Measurements from ENCODE around the gene SLC66A2.

SLC66A2 gene

DNA sequence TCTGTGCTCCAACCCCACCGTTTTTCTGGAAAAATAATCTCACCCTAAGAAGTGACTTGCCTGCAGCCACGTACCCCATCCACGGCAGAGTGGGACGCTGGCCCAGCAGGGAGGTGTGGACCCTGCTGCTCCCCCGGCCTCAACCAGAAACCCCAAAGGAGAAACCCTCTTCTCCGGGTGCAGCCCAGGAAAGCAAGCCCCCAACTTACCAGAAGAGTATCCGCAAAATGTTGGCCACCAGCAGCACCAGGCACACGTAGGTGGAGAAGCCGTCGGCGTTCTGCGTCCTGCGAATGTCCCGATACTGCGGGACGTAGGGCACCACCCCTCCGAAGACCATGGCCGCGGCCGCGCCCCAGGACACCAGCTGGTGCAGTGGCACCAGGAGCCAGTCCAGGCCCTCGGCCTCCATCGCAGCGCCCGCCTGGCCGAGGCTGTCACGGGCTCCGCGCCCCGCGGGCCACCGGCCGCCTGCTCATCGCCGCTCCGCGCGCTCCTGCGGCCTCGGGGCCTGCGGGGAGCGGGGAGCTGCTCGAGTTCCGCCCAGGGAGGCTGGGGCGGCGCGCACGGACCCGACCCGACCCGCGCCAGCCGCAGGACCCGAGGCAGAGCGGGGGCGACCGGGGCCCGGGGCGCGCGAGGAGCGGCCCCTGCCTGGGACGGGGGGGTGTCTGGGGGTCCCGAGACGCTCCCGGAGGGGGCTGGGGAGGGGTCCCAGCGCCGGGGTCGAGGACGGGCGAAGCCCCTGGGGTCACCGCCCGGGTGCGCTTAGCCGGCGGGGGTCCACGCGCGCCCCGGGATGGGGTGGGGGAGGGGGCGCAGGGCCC, 725 bp downstream of the SLC66A2 start:
- no peak for DNase-seq (ENCODE audit: low read depth)

DNA sequence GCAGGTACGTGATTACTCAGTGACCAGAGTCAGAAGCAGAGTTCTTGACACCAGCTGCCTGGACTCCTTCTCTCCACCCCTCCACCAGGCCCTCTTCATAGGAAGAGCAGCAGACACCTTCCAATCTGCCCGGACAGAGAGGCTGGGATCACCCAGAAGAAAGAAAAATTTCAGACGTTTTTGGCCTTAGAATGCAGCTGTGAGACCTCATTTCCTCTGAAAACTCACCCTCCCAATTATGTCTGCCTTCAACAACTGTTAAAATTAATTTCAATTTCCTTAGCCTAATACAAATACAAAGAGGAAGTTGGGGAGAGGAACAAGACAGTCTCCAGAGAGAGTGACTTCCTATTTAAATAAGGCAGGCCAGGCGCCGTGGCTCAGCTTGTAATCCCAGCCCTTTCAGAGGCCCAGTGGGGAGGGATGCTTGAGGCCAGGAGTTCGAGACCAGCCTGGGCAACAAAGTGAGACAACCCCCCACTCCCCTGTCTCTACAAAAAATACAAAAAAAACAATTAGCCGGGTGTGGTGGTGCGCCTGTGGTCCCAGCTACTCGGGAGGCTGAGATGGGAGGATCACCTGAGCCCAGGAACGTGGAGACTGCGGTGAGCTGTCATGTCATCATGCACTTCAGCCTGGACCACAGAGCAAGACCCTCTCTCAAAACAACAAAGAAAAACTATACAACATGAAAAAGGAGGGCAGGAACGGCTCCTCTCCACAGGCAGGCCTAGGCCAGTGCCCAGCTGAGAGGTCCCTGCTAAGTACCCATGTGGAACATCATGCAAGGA, 1.6 kb downstream of the SLC66A2 start:
- no peak for DNase-seq (ENCODE audit: low read depth)

GRCh38 chr18:79948719-79949411, 2.6 kb downstream of the SLC66A2 start:
- no peak for DNase-seq (ENCODE audit: low read depth)

GRCh38 chr18:79947881-79948610, 3.4 kb downstream of the SLC66A2 start:
- no peak for DNase-seq (ENCODE audit: low read depth)

GRCh38 chr18:79947054-79947755, 4.2 kb downstream of the SLC66A2 start:
- no peak for DNase-seq (ENCODE audit: low read depth)

- DNase-seq (ENCODE audit: low read depth) = no peak
These were observed 6.1 kb downstream of the SLC66A2 start for GRCh38 chr18:79945118-79946042.

DNA sequence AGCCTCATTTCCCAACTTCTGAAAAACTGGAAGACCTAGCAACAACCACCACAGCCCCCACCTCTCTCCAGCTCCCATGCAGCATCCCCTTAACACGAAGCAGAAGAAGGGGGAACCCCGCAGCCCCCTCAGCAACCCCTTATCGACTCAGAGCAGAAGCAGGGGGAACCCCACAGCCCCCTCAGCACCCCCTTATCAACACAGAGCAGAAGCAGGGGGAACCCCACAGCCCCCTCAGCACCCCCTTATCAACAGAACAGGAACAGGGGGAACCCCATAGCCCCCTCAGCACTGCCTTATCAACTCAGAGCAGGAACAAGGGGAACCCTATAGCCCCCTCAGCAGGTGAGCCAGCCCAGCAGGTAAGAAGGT, 6.7 kb downstream of the SLC66A2 start:
- no peak for DNase-seq (ENCODE audit: low read depth)

DNA sequence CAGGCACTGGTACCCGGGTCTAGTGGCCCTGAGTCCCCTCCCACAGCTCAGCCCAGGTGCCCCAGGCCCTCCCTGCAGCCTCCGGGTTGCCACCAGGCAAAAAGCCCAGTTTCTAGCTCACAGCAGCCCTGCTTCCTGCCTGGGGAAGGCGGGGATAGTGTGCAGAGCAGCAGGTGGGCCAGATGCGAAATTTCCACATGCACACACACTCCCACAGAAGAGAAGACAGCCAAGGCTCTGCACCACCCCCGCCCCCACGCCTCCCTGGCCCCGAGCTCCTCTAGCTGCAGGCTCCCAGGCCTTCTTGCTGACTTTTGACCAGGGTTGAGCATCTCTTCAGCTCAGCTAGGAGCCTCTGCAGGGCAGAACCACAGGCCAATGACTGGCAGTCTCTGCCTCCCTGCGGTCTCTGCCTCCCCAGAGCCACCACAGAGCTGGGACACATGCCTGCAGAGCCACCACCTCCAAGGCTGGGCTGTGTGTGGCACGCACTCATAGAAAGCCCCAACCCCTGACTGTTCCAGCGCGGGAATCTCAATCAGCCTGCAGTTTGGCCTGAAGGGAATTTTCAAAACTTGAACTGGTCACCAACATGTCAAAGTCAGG, 7.2 kb downstream of the SLC66A2 start:
- no peak for DNase-seq (ENCODE audit: low read depth)

DNA sequence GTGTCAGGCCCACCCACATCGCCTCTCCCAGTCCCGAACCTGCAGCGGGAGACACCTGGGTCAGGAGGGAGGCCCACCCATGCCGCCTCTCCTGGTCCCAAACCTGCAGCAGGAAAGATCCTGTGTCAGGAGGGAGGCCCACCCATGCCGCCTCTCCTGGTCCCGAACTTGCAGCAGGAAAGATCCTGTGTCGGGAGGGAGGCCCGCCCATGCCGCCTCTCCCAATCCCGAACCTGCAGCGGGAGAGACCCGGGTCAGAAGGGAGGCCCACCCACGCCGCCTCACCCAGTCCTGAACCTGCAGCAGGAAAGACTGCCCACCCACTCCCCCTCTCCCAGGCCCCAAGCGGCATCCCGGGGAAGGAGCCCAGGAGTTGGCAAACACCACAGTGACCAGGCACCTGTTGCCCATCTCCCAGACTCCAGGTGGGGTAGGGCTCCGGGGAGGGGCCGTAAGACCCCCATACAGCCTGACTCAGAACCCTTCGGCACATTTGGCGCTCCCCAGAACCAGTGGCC, 7.8 kb downstream of the SLC66A2 start:
- no peak for DNase-seq (ENCODE audit: low read depth)

DNA sequence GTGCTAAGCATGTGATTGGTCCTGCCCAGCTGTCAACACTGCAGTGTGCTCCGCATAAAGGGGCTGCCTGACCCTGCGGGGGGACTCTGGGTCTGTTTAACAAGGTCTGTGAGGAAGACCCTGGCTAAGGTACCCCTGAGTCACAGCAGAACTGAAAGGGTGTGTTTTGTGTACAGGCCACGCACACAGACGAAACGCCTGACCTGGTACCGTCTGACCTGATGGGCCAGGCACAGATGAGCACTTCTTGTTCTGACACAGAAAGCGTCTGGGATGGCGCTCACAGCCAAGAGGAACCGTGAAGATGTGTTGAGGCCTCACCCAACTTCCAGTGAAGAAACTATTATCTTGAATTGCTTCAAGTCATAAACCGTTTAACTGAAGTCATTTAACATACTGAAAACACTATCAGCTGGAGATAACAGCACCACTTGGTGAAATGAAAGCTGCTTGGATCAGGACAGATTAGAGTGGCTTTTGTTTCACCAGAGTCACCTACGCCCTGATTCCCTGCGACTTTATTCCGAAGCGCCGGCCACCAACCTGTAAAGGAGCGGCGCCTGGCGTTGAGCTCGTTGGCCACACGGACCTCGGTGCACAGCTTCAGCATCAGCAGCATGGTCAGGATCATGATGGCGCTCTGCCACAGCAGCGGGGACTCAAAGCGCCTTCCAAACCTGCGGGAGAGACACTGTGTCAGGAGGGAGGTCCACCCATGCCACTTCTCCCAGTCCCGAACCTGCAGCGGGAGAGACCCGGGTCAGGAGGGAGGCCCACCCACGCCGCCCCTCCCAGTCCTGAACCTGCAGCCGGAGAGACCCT, 8.5 kb downstream of the SLC66A2 start:
- no peak for DNase-seq (ENCODE audit: low read depth)

DNA sequence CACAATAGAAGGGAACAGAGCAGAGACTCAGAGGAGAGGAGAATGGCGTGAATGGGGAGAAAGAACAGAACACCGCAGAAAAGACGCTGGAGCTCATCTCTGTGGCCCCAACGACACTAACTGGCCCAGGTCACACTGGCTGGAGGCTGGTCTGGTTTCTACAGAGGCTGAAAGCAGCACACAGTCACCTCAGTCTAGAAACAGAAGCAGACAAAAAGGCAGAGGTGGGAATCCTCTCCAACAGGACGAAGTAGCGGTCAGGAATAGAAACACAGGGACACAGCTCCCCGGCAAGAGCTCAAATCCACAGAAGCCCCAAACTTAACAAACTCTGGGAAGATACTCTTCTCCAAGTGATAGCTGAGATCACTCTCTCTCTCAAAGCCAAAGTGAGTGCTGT, 9.2 kb downstream of the SLC66A2 start:
- no peak for DNase-seq (ENCODE audit: low read depth)

DNA sequence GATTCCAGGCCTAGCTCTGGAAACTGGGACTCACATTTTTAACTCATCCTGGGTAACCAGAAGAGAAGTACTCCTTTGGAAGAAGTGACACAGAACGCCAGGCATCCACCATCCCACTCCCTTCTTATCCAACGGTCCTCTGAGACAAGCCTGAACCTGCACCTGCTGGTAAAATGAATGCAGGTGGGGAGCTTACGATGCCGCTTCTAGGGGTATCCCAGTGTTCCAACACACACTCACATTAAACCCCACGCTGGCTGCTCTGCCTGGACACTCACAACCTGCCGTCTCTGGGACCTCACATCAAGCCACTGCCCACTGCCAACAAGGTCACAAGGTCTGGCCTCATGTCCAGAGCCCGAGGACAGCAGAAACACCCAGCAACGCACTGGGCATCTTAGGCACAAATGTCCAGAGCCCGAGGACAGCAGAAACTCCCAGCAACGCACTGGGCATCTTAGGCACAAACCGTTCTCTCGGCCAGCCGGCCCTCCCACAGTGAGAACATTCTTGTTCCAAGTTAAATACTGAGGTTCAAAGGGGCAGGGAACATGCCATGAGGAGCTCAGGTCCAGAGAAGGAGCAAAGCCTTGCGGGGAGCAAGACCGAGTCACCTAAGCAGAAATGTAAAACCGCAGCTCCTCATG, 9.9 kb downstream of the SLC66A2 start:
- no peak for DNase-seq (ENCODE audit: low read depth)

- DNase-seq (ENCODE audit: low read depth) = no peak
These were observed 10.5 kb downstream of the SLC66A2 start for GRCh38 chr18:79940814-79941472.

DNA sequence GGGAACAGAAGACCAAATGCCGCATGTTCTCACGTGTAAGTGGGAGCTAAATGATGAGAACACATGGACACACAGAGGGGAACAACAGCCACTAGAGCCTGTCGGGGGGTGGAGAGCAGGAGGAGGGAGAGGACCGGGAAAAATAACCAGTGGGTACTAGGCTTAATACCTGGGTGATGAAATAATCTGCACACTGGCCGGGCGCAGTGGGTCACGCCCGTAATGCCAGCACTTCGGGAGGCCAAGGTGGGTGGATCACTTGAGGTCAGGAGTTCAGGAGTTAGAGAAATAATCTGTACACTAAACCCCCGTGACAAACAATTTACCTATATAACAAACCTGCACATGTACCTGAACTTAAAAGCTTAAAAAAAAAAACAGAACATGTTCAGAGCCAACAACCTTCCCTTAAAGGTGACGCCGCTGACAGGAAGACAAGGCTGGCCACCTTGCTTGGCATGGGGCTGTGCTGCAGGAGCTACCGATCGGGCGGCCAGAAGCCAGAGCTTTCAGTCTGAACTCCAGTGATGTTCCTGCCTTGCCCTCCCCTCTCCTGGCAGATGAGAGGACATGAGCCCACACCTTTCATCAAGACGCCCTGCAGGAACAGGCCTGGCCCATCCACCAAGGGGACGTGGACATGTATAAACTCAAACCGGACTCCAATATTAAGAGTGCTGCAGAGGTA, 11.2 kb downstream of the SLC66A2 start:
- DNase-seq (ENCODE audit: low read depth) = no peak

DNA sequence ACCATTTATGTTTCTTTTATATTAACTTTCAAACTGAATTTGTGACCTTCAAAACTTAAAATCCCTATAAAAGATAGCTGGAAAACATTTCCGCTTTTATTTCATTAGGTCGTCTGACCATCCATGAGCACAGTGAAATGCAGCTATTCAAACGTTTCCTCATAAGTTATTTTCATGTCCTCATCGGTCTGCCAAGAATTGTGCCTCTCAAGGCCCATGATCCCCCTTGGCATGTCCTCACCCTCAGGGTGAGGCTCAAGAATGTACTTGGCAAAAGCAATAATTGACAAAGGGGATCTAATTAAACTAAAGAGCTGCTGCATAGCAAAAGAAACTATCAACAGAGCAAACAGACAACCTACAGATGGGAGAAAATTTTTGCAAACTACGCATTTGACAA, 12.4 kb downstream of the SLC66A2 start:
- no peak for DNase-seq (ENCODE audit: low read depth)

- DNase-seq (ENCODE audit: low read depth) = no peak
These were observed 13.3 kb downstream of the SLC66A2 start for GRCh38 chr18:79938196-79938595.

Data from activated T-helper 9 cell treated with anti-CD3 and anti-CD28 coated beads, Interleukin-2, amount 50 U/mL, for 16 hours (primary cell).